HL-60 (cell line): Measurements from ENCODE around the gene CAMKMT.

Source experiments
- DNase-seq, 2 experiments: peaks; one replicate each; pipeline ENCODE4 v3.0.0-alpha.2; 2010 to 2020; ENCODE audit warnings: low read depth in 1 of 2, low spot score in 1 of 2
- H3K27ac ChIP-seq: fragments of 250-450 bp; sonication (Bioruptor Pico); replicated peaks from 2 replicates; pipeline ENCODE4 v1.5.1; 2020; ENCODE audit warnings: mild to moderate bottlenecking, moderate library complexity
- H3K27me3 ChIP-seq: fragments of 250-450 bp; sonication (Bioruptor Pico); 2 replicates; pipeline ENCODE4 v1.5.1; 2021; ENCODE audit warnings: mild to moderate bottlenecking, moderate library complexity; ENCODE audit not compliant: insufficient read depth, poor library complexity, severe bottlenecking
- H3K4me3 ChIP-seq: replicated peaks from 2 replicates; pipeline ENCODE4 v1.5.1; 2011; ENCODE audit warnings: mild to moderate bottlenecking, control low read depth, low read length; ENCODE audit not compliant: insufficient read depth
- CTCF ChIP-seq: IDR thresholded peaks from one replicate; pipeline ENCODE4 v1.5.1; 2011; ENCODE audit warnings: low read length, control low read depth, inconsistent platforms; ENCODE audit not compliant: insufficient read depth
- GABPA ChIP-seq: IDR thresholded peaks from 2 replicates; pipeline ENCODE4 v1.6.1; 2012; ENCODE audit warnings: low read depth
- POLR2AphosphoS5 ChIP-seq: IDR thresholded peaks from 2 replicates; pipeline ENCODE4 v1.6.1; 2012; ENCODE audit warnings: low read depth
- REST ChIP-seq: IDR thresholded peaks from 2 replicates; pipeline ENCODE4 v1.6.1; 2012; ENCODE audit warnings: low read depth; ENCODE audit not compliant: insufficient replicate concordance
- SPI1 ChIP-seq: IDR thresholded peaks from 2 replicates; pipeline ENCODE4 v1.6.1; 2012; ENCODE audit warnings: low read depth, mild to moderate bottlenecking, borderline replicate concordance

The CAMKMT gene

GRCh38 chr2:44392338-44392943, 30.7 kb downstream of the CAMKMT start:
- peak; percentile 6 to 34 for DNase-seq
- Histone ChIP-seq H3K27me3 (no peaks in the 10 kb centered on the region), H3K4me3 (no peak overlapping the region), H3K27ac (no peak overlapping the region)
- no peak for TF ChIP-seq REST
- peak; percentile 30 for TF ChIP-seq CTCF
- TF ChIP-seq POLR2AphosphoS5: no peak
- no peak for TF ChIP-seq SPI1
- TF ChIP-seq GABPA: no peak

DNA sequence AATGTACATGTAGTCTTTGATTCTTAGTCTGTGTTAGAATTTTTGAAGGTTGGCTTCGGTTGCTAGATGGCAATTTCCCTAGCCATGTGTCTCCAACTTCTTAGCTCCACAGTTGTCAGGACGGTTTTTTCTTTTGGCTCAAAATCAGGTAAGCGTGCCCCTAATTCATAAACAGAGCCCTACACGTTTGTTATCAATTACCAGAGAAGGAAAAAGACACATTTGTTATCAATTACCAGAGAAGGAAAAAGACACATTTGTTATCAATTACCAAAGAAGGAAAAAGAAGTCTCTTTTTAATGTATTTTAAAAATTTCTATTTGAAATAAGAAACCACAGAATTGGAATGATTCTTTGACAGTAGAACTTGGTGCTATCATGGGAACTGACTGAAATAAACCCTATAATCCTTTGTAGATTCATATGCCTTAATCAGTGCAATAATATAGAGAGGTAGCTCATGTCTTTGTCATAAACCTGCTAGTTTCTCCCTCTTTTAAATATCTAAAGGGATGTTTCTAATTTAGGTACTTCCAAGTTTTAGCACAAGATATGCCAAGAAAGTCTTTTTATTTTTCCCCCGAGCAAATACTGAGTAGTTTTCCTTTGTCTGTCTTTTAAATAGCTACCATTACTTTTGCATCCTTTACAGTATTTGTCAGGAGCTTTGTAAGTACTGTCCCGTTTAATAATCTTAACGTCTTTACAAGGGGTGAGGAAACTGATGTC, 35.9 kb downstream of the CAMKMT start:
- no peak overlapping the region for H3K4me3 ChIP-seq
- no peak for DNase-seq
- no peak overlapping the region for H3K27ac ChIP-seq
- no peaks in the 10 kb centered on the region for H3K27me3 ChIP-seq
- no peak for TF ChIP-seq GABPA
- TF ChIP-seq POLR2AphosphoS5: no peak
- no peak for TF ChIP-seq REST
- TF ChIP-seq SPI1: no peak
- no peak for TF ChIP-seq CTCF

DNA sequence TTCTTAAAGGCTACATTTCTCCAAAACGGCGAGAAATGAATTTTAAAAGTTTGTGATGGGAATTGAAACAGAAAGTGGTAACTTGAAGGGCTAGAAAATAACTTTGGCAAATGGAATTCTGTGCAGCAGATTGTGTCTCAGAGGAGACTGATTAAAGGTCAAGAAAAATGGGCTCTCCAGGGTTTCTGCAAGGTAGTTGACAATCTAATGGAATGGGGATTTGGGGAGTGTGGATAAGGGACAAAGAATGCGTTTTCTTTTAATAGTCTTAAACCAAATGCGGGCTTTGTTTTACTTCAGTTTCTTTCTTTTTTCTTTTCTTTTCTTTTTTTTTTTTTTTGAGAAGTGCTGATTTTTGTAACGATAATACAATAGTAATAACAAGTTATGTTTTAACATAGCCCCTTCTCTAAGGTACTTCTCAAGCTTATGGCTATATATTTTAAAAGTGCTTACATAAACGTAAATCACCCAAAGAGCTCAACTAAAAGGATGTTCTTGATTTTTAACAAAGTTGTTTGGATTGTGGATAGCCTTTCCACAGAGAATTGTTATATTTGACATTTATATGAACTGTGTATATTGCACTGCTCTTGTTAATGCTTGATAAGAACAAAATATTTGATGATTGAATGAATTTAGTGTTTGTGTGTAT, 36.6 kb downstream of the CAMKMT start:
- no peak for DNase-seq
- Histone ChIP-seq H3K27me3 (no peaks in the 10 kb centered on the region), H3K27ac (no peak overlapping the region), H3K4me3 (no peak overlapping the region)
- TF ChIP-seq GABPA: no peak
- TF ChIP-seq CTCF: no peak
- TF ChIP-seq SPI1: no peak
- no peak for TF ChIP-seq POLR2AphosphoS5
- TF ChIP-seq REST: no peak
